H1 (cell line): Measurements from ENCODE around the gene IGFALS. TPM values are rescaled to one million over a fixed set of nuclear protein-coding genes. Genes with fewer than 3 reads are reported as not detected.

ENCODE experiments used
- CTCF ChIA-PET: fragments of 300-600 bp; sonication (Branson Sonifier 250); formaldehyde crosslinking; loops from one replicate; lab custom pipeline; 2021; ENCODE audit not compliant: partially characterized antibody; lab: Charles Lee
- POLR2A ChIA-PET: fragments of 300-600 bp; sonication (Branson Sonifier 250); formaldehyde crosslinking; loops from one replicate; lab custom pipeline; 2021; ENCODE audit warnings: inconsistent platforms; ENCODE audit not compliant: partially characterized antibody; lab: Charles Lee
- DNase-seq, 2 experiments: peaks; one replicate each; pipeline versions ENCODE4 v3.0.0 to v3.0.0-alpha.2; 2010 to 2022; ENCODE audit warnings: low spot score in 2 of 2, low read depth in 1 of 2, mixed read lengths in 1 of 2
- FAIRE-seq: peaks from 2 replicates; lab custom pipeline; 2011; peaks lifted over from hg19 to GRCh38; lab: Jason Lieb, UNC
- H2AFZ ChIP-seq: 2 replicates; pipeline ENCODE4 v1.8.1; 2012; ENCODE audit warnings: low read length, inconsistent platforms
- H2AK5ac ChIP-seq: 2 replicates; pipeline ENCODE4 v1.6.1; 2013; ENCODE audit warnings: low read depth, low read length
- H2BK120ac ChIP-seq: replicated peaks from 2 replicates; pipeline ENCODE3; 2013; ENCODE audit warnings: low read depth, low read length, inconsistent platforms
- H2BK12ac ChIP-seq: 2 replicates; pipeline ENCODE4 v1.6.1; 2013; ENCODE audit warnings: low read depth, low read length
- H2BK15ac ChIP-seq: 2 replicates; pipeline ENCODE4 v1.6.1; 2013; ENCODE audit warnings: low read length
- H2BK20ac ChIP-seq: 2 replicates; pipeline ENCODE4 v1.6.1; 2013; ENCODE audit warnings: low read length
- H2BK5ac ChIP-seq: 2 replicates; pipeline ENCODE4 v1.6.1; 2013; ENCODE audit warnings: low read depth, low read length
- H3K14ac ChIP-seq: 2 replicates; pipeline ENCODE4 v1.6.1; 2013; ENCODE audit warnings: inconsistent platforms; ENCODE audit not compliant: insufficient read length
- H3K18ac ChIP-seq: 2 replicates; pipeline ENCODE4 v1.6.1; 2013; ENCODE audit warnings: low read length; ENCODE audit errors: extremely low read depth
- H3K23ac ChIP-seq: 2 replicates; pipeline ENCODE4 v1.6.1; 2013; ENCODE audit warnings: inconsistent platforms; ENCODE audit not compliant: insufficient read length
- H3K23me2 ChIP-seq: 2 replicates; pipeline ENCODE4 v1.6.1; 2013; ENCODE audit warnings: low read depth, low read length
- H3K27ac ChIP-seq: 2 replicates; pipeline ENCODE4 v1.6.1; 2011; ENCODE audit warnings: low read depth, low read length, inconsistent platforms
- H3K27me3 ChIP-seq, 4 experiments: replicated peaks in 1 of 4; 1 replicate in 1 of 4; 2 replicates in 3 of 4; pipeline versions ENCODE4 v1.6.1 to v1.8.1; 2011 to 2013; ENCODE audit warnings: low read length in 3 of 4, mild to moderate bottlenecking in 3 of 4, inconsistent platforms in 2 of 4, mixed read lengths in 2 of 4, moderate library complexity in 1 of 4; ENCODE audit not compliant: control insufficient read depth in 3 of 4, insufficient read depth in 3 of 4; ENCODE audit errors: extremely low read depth in 1 of 4
- H3K36me3 ChIP-seq, 4 experiments: 2 replicates each; pipeline versions ENCODE4 v1.6.1 to v1.8.1; 2011 to 2013; ENCODE audit warnings: mild to moderate bottlenecking in 4 of 4, low read length in 3 of 4, moderate library complexity in 2 of 4, control low read depth in 1 of 4, inconsistent platforms in 1 of 4; ENCODE audit not compliant: insufficient read depth in 4 of 4, control insufficient read depth in 2 of 4
- H3K4ac ChIP-seq: replicated peaks from 2 replicates; pipeline ENCODE3; 2013; ENCODE audit warnings: low read length, low read depth, mixed read lengths, inconsistent platforms; ENCODE audit not compliant: insufficient read length
- H3K4me1 ChIP-seq, 4 experiments: replicated peaks in 1 of 4; 1 replicate in 1 of 4; 2 replicates in 3 of 4; pipeline versions ENCODE4 v1.6.1 to v1.8.1; 2011 to 2013; ENCODE audit warnings: low read length in 3 of 4, inconsistent platforms in 2 of 4, mixed read lengths in 1 of 4; ENCODE audit not compliant: insufficient read depth in 4 of 4, control insufficient read depth in 3 of 4
- H3K4me2 ChIP-seq, 2 experiments: 2 replicates each; pipeline versions ENCODE4 v1.6.1 to v1.8.1; 2011 to 2013; ENCODE audit warnings: low read depth in 2 of 2, low read length in 2 of 2, control low read depth in 1 of 2, inconsistent platforms in 1 of 2, mild to moderate bottlenecking in 1 of 2; ENCODE audit not compliant: insufficient read depth in 1 of 2
- H3K4me3 ChIP-seq, 4 experiments: fragments of 200-600, 300-600 bp in 1 of 4; sonication (generic), shearing (Covaris generic), sonication (Bioruptor Twin) in 1 of 4; 2 replicates each; pipeline versions ENCODE4 v1.5.1 to v1.8.1; 2011 to 2016; ENCODE audit warnings: low read length in 4 of 4, low read depth in 3 of 4, control low read depth in 2 of 4, inconsistent platforms in 2 of 4, mild to moderate bottlenecking in 2 of 4, mixed read lengths in 1 of 4, moderate library complexity in 1 of 4; ENCODE audit not compliant: insufficient read depth in 2 of 4; ENCODE audit errors: extremely low read depth in 1 of 4
- H3K56ac ChIP-seq: replicated peaks from 2 replicates; pipeline ENCODE3; 2013; ENCODE audit warnings: low read depth, mild to moderate bottlenecking, mixed read lengths, low read length, inconsistent platforms; ENCODE audit not compliant: insufficient read length
- H3K79me1 ChIP-seq: 2 replicates; pipeline ENCODE4 v1.6.1; 2013; ENCODE audit warnings: low read depth, low read length, control low read depth
- H3K79me2 ChIP-seq, 2 experiments: 2 replicates each; pipeline versions ENCODE4 v1.6.1 to v1.8.1; 2012 to 2013; ENCODE audit warnings: low read length in 2 of 2, mild to moderate bottlenecking in 2 of 2, inconsistent platforms in 1 of 2; ENCODE audit not compliant: insufficient read depth in 2 of 2, control insufficient read depth in 1 of 2
- H3K9ac ChIP-seq, 4 experiments: replicated peaks in 1 of 4; 1 replicate in 1 of 4; 2 replicates in 3 of 4; pipeline versions ENCODE4 v1.6.1 to v1.8.1; 2011 to 2013; ENCODE audit warnings: low read depth in 3 of 4, low read length in 3 of 4, control low read depth in 2 of 4, mild to moderate bottlenecking in 2 of 4, moderate library complexity in 2 of 4, inconsistent platforms in 1 of 4; ENCODE audit errors: extremely low read depth in 1 of 4
- H3K9me3 ChIP-seq, 2 experiments: 2 replicates each; pipeline versions ENCODE4 v1.6.1 to v1.8.1; 2012 to 2013; ENCODE audit warnings: mild to moderate bottlenecking in 2 of 2, moderate library complexity in 2 of 2, control low read depth in 1 of 2, inconsistent platforms in 1 of 2, low read depth in 1 of 2, low read length in 1 of 2, mixed read lengths in 1 of 2; ENCODE audit not compliant: insufficient read depth in 2 of 2
- H4K20me1 ChIP-seq, 2 experiments: replicated peaks in 1 of 2; 2 replicates each; pipeline versions ENCODE3 to v1.8.1; 2011 to 2013; ENCODE audit warnings: inconsistent platforms in 2 of 2, low read length in 2 of 2, mild to moderate bottlenecking in 1 of 2; ENCODE audit not compliant: insufficient read depth in 2 of 2, control insufficient read depth in 1 of 2
- H4K5ac ChIP-seq: 2 replicates; pipeline ENCODE4 v1.6.1; 2013; ENCODE audit warnings: low read length, low read depth, mixed read lengths, inconsistent platforms; ENCODE audit not compliant: insufficient read length
- H4K8ac ChIP-seq: 2 replicates; pipeline ENCODE4 v1.8.0; 2013; ENCODE audit warnings: mild to moderate bottlenecking, moderate library complexity, low read length, inconsistent platforms; ENCODE audit not compliant: insufficient read depth; ENCODE audit errors: extremely low read depth
- H4K91ac ChIP-seq: replicated peaks from 2 replicates; pipeline ENCODE3; 2013; ENCODE audit warnings: low read length, mixed read lengths, inconsistent platforms; ENCODE audit not compliant: insufficient read length
- SIN3A ChIP-seq, 2 experiments: IDR thresholded peaks in 1 of 2; conservative IDR thresholded peaks in 1 of 2; 2 replicates each; pipeline ENCODE4 v1.6.1; 2011 to 2012; ENCODE audit warnings: low read length in 2 of 2, improper control_type of control experiment in 1 of 2, low read depth in 1 of 2, mild to moderate bottlenecking in 1 of 2
- WGBS, 2 experiments: shearing (Covaris generic) in 1 of 2; methylation state at CpG; one replicate each; pipeline versions ENCODE4 v1.1.6 to v1.1.7; 2013 to 2015; ENCODE audit warnings: low lambda C conversion rate in 2 of 2, mixed read lengths in 2 of 2, inconsistent platforms in 1 of 2, low coverage in 1 of 2, missing lambda C conversion rate in 1 of 2; ENCODE audit not compliant: insufficient replicate concordance in 2 of 2, insufficient coverage in 1 of 2, insufficient read length in 1 of 2; ENCODE audit errors: extremely low coverage in 1 of 2, missing lambda C conversion rate in 1 of 2; 5-methylcytosine and 5-hydroxymethylcytosine counted together
- polyA plus RNA-seq, 7 experiments: library from polyadenylated mRNA; depleted of rRNA in 3 of 7; stranded (reverse) in 5 of 7; unstranded in 2 of 7; fragments of >200 nt in 5 of 7; fragments of 200-250 nt in 2 of 7; gene quantifications; 1 replicate in 5 of 7; 2 replicates in 1 of 7; 4 replicates in 1 of 7; pipeline versions ENCODE4 v1.2.1 to v1.2.3, GENCODE V29; 2011 to 2013; ENCODE audit warnings: missing spikeins in 2 of 7, mixed read lengths in 2 of 7
- total RNA-seq: library from RNA; stranded (reverse); fragmentation: NEBNext Ultra II Directional; extraction: Animal tissue kit (Norgen Biotek cat#: 25700); gene quantifications from 2 replicates; pipeline ENCODE4 v1.2.1, GENCODE V29; 2021

Gene IGFALS
- total and polyA plus RNA-seq, 2 of the 8 experiments (the other 6 are each of a cell fraction or from before 2014, with no cell fraction given) = not detected

GRCh38 chr16:1741553-1742165 is 51.8 kb downstream of the IGFALS start:
- H3K27ac ChIP-seq = no peak overlapping the region
- H3K27me3 ChIP-seq = no peaks in the 10 kb centered on the region
- no peak overlapping the region for H4K5ac ChIP-seq
- H2AFZ ChIP-seq = no peak overlapping the region
- H3K79me2 ChIP-seq = no peaks in the 10 kb centered on the region
- CTCF ChIA-PET = no interaction called here
- H2BK15ac ChIP-seq = no peak overlapping the region
- H2BK120ac ChIP-seq = no peak overlapping the region
- 0 out of 2 replicates have a peak, but pooled peaks cover 5% of the 10 kb centered on the region for H3K79me1 ChIP-seq
- H3K4ac ChIP-seq = no peak overlapping the region
- no peaks in the 10 kb centered on the region for H3K23me2 ChIP-seq
- no peaks in the 10 kb centered on the region for H3K4me1 ChIP-seq
- H4K91ac ChIP-seq = no peak overlapping the region
- no peak overlapping the region for H2AK5ac ChIP-seq
- no peak overlapping the region for H2BK20ac ChIP-seq
- H3K4me3 ChIP-seq = no peak overlapping the region
- no peak overlapping the region for H2BK12ac ChIP-seq
- H2BK5ac ChIP-seq = no peak overlapping the region; the same call in 1 of the 2 replicates
- peaks cover 33 to 38% of the 10 kb centered on the region in 2 experiments for H3K9me3 ChIP-seq
- no peak overlapping the region for H3K56ac ChIP-seq
- POLR2A ChIA-PET = interaction anchor here (0.7 to 2.0 kb wide), 5 partner anchors 8 to 31 kb away, joined by 3 to 8 read pairs (median 4); partner anchors contain the start of genes EME2 and NME3
- H3K4me2 ChIP-seq = no peak overlapping the region
- no peak overlapping the region for H3K14ac ChIP-seq
- H3K23ac ChIP-seq = no peak overlapping the region
- peaks cover 0 to 5% (median 0%) of the 10 kb centered on the region in 4 experiments; a peak in 2 of 8 replicates for H3K36me3 ChIP-seq
- H3K9ac ChIP-seq = no peak overlapping the region
- no peak for DNase-seq
- H3K18ac ChIP-seq = no peak overlapping the region
- FAIRE-seq = no peak
- H4K20me1 ChIP-seq = peaks cover 0 to 8% of the 10 kb centered on the region in 2 experiments
- WGBS, 2 experiments = 91% methylated on average over 18 of the region's 19 CpGs; no CpG with 5 or more reads in 1 of the 2 experiments
- no peak overlapping the region; the same call in 1 of the 2 replicates for H4K8ac ChIP-seq
- TF ChIP-seq SIN3A (conservative IDR thresholded peaks at IDR 0.05 in 1 of 2, IDR thresholded peaks at IDR 0.05 in 1 of 2; ENCODE audit: low read depth in 1 of 2, low read length in 2 of 2) = no peak
